Stimulated activated CD4-positive, alpha-beta T cell treated with anti-CD3 and anti-CD28 coated beads, Interleukin-12 subunit alpha, Interleukin-12 subunit beta, amount 100 ng/mL, for 48 hours (primary cell): ENCODE results near the gene RFTN2.
"Not testable (repeated sequence)": the region's sequence is repeated elsewhere in the genome, so short reads cannot be mapped to it uniquely, and the experiment has no call there.

Experiments used
- DNase-seq, 3 donors: peaks; one replicate each; pipeline ENCODE4 v3.0.0-alpha.2; 2020; ENCODE audit warnings: low read depth in 2 of 3, low spot score in 1 of 3

The RFTN2 gene

DNA sequence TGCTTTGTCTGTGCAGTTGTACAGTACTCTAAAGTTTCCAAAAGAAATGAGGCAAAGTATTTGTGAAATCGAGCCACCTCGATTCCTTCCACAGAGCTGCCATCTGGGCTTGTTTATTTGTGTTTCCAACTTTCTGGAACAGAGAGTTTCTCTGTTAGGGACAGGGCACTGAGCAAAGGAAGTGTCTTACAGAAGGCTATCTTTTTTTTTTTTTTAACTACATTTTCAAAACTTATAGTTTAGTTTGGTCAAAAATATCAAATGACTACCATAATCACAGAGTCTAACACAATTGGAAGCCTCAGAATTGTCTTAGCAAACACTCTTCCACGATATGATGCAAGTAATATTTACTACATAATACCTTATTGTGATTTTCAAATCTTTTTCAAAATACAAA, 796 bp downstream of the RFTN2 start:
- DNase-seq: no peak

DNA sequence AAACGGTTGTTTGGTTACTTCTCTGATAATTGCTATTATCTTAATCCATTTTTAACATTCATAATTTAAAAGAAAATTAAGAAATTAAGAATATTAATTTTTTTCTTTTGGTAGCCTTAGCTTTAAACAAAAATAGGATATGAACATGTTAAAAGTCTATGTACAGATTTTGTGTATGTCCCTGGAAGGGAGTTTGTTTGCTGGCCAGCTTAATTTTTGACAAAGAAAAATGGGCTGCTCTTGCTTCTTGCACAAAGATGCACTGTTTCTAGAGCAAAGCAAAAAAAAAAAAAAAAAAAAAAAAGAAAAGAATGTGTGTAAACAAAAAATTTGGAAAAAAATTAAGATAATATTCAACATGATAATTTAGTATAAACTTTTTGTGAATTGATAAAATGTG, 1.3 kb downstream of the RFTN2 start:
- no peak for DNase-seq

DNA sequence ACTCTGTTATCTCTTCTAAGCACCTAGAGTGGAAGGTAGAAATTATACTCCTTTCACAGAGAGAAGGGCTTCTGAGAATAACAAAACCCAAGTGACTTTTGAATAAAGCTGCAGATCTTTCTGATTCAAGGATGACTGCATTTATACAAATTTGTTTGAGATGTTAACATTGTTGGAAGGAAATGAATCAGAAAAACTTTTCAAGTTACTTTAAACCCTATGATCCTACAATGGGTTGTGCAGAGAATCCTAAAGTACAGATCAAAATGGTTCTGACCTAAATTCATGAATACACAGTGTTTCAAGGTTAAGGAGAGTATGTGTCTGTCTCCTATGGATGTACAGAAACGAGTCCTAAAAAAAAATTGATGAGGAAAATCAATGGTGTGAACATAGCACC, 1.8 kb downstream of the RFTN2 start:
- no peak for DNase-seq

DNA sequence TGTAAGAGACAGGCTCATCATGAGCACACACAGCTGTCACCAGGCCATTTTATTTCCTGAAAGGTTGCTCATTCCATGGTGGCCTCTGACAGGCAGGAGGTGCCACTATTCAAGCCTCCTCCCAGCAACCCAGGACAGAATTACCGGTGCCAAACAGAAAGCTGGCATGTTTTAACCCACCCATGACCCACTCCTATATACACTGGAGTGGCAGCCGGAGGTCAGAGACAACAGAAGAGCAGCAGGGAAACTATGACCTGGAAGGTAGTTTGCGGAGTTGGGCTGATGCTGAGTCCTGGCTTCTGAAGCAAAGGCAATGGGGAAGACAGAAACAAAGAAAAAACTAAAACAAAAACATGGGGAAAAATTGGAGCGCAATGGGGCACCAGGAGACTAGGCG, 2.3 kb downstream of the RFTN2 start:
- DNase-seq: no peak

DNA sequence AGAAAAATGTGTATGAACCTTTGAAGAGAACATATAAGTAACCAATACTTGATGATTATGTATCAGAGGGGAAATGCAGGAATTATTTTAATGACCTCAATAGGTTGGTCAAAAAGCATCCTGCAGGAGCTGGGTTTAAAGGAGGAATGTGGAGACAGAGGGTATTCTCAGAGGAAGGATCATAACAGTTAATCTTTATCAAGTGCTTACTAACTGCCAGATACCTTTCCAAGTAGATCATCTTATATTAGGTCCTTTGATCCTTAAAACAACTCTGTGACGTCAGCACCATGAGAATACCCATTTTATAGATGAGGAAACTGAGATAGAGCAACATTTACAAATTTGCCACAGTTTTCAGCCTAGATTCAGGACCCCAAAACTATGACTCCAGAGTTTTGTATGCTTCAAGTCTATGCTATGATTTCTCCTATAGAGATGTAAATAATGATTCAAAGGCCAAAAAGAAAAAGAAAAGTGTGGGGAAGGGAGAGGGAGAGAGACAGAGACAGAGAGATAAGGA, 3.0 kb downstream of the RFTN2 start:
- no peak for DNase-seq

DNA sequence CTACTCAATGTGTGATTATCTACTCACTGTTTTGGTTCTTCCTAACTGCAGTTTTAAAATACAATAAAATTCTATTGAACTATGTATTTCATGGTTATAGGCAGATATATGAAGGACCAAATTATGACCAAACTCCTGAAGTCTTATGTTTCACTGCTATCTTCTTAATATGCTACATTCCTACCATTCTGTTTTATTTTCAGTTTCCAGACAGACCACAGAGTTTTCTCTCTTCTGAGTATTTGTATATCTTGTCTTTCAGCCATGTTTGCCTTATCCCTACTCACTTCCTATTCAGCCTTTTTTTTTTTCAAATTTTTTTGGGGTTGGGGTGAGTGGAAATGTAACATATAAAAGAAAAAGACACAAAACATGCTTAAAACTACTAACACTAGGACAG, 6.3 kb downstream of the RFTN2 start:
- no peak for DNase-seq

DNA sequence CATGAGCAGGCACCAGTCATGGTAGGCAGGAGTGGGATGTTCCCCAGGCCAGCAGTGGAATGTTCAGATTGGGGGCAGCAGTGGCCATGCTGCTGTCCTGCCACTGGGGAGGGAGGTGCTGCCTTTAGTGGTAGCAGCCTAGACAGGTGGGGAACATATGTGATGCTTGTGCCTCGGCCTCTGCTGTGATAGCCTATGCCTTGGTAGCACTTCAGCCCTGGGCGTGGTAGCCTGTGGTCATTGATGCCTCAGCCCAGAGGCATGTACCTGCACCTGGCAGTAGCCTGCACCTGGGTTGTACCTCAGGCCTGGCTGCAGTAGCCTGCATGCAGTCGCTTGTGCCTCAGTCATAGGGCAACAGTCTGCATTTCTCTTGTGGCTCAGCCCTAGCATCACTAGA, 7.1 kb downstream of the RFTN2 start:
- no peak for DNase-seq

DNA sequence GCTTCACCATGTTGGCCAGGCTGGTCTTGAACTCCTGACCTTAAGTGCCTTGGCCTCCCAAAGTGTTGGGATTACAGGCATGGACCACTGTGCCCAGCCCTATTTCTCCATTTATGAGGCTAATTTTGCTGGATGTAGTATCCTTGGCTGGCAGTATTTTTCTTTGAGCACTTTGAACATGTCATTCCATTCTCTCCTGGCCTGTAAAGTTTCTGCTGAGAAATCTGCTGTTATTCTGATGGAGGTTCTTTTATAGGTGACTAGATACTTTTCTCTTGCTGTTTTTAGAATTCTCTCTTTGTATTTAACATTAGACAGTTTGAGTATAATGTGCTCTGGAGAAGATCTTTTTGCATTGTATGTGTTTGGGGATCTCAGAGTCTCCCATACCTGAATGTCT, 9.1 kb downstream of the RFTN2 start:
- DNase-seq: no peak

DNA sequence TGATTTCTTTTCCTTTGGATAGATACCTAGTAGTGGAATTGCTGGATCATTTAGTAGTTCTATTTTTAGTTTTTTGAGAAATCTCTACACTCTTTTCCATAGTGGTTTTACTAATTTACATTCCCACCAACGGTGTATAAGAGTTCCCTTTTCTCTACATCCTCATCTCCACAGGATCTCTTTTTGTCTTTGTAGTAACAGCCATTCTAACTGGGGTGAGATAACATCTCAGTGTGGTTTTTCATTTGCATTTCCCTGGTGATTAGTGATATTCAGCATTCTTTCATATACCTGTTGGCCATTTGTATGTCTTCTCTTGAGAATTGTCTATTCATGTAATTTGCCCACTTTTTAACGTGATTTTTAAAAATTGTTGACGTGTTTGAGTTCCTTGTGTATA, 13.8 kb downstream of the RFTN2 start:
- DNase-seq: no peak

DNA sequence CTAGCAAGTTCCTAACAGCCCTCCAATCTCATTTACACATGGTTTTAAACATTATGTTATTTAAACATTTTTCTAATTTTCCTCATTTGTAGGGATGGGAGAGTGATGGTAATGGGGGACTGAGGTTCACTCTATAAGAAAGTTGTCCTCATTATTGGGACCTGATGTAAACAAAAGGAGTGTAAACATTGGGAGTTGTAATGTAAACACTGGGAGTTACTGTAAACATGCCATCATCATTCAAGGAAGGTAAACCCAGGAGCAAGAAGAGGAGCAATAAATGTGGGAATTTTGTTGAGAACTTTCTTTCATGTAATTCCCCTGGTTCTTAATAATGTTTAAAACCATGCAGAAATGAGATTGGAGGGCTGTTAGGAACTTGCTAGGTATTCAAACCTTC, 17.8 kb downstream of the RFTN2 start:
- no peak for DNase-seq

DNA sequence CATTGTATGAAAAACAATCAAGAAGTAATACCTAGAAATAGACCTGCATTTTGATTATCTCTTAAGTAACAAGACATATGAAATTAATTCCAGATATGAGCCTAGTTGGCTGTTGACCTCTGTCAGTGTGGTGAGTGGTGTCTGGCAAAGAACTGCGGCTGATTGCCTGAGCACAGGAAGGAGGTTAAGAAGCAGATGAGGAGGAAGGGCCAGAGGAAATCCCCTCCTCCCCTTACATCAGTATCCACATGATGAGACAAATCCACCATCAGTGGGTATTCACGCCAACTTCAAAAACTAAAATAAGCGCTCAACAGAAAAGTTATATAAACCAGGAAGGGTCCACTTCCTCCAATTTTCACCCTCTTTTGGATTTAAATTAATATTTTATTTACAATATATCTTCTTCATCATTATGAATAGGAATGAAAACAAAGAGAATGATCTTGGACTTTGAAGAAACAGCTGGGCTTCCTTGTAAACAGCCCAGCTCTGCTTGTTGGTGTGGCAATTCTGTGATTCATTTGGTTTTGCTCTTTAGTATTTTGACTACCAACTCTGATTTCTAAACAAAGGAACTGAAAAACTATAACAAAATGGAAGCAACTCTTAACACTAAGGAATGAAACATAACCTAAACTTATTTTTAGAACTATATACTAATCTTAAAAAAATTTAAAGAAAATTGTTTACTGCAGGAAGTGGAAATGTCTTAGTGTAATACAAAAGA, 27.3 kb downstream of the RFTN2 start:
- DNase-seq: no peak

DNA sequence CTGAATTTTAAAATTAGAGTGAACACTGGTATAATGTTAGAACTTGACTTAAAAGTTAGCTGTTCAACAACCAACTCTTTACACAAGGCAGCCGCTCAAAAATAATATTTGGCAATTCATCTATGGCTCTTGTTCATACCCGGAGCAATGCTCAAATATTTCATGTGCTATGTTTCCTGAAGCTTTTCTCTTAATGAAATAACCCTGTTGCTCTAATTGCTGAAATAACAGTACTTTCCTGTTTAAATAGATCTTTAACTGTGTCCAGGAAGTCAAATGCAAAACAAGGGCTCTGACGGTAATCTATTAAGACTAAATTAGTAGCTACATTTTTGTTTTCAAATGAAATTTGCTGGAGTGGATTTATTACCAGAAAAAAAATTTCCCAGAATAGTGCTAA, 33.7 kb downstream of the RFTN2 start:
- no peak for DNase-seq

DNA sequence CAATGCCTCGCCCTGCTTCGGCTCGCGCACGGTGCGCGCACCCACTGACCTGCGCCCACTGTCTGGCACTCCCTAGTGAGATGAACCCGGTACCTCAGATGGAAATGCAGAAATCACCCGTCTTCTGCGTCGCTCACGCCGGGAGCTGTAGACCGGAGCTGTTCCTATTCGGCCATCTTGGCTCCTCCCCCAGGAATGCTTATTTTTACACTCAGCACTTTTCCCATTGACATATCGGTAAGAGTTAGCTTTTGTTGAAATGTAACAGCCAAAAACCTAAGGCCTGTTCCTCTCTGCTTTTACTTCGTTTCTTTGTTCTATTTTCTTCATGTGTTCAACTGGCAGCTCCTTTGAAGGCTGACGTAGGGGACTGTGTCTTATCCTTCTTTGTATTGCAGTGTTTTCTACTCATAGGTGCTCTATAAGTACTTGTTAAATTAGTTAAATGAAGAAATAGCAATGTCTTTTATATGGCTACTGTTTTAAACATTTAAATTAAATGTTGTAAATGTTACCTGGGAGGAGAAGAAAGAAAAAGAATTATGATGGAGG, 34.7 kb downstream of the RFTN2 start:
- not testable (repeated sequence) for DNase-seq

DNA sequence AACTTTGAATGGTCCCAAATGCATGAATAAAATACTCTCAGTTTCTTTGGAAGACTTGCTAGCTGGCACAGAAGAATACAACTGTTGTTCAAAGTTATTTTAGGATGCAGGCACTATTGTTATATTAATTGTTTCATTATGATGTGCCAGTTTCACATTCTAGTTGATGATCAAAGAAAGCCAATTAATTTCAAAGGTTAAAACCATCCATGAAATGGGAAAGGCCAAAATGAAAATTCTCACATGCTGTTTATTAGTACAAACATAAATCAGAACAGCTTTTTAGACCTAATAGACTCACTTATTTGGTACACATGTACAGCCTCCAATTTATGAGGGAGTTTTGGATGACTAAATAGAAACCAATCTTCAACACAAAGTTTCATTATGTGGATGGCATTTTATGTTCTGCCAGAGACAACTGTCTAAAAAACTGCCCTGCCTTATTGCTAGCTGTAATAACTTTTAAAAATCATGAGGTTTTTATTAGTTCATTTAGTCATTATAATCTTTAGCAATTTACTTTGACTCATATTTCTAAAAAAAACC, 42.2 kb downstream of the RFTN2 start:
- DNase-seq: no peak

DNA sequence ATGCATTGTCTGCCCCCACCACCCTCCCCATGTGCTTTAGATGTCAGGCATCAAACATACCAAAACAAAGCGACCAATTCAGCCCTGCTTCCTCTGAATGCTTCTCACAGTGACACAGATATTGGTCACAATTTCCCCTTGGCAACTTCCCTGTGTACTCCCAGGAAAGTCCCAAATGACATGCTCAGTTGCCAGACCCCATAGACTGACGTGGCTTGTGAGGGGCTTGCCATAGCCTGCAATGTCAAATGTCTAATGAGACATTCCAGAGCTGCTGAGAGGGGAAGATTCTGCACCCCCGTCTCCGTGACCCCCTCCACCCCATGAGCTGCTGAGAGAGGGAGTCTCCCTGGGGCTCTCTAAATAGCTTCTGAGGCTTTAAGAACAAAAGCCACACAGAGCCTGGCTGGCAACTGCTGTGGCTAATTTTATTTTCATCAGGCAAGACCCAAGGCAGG, 47.3 kb downstream of the RFTN2 start:
- no peak for DNase-seq

DNA sequence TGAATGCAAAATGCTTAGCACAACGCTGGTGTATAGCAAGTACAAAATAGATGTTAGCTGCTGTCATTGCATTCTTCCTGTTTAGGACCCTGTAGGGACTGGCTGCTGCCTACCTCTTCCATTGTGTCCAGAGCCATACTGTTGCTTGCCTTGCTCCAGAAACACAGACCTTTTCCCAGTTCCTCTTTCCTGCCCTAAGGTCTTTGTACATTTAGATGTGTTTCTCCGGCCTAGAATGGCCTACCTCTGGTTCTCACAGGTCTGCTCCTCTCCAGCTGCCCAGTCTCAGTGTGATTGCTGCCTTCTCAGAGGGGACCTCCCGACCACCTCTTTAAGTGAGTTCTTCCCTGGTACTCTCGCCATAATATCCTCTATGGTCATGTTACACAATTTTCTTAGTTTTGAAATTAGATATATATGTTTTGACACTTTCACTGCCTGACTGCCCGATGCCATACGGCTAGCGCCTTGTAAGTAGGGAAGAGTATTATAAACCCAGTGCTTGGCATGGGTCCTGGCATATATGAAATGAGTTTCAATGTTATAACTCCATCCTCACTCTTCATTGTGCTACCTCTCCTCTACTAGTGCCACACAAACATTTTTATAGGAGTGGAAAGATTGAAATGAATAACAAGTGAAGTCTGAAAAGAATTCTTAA, 48.3 kb downstream of the RFTN2 start:
- no peak for DNase-seq

DNA sequence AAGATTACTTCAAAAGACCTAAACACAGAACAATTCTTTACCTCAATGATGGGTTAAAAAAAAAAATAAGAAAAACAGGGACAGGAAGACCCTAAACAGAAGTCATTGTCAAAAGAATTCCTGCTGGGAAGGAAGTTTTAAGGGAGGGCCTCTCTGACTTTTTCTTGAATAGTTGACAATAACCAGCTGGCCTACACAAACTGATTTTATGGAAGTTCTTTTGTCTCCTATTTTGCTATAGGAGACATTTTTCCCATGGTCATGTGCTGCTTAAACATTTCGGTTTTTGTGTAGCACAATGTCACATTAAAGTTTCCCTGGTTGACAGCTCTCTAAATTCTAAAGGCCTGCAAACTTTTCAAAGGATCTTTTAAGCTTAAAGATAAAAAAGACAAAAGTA, 55.3 kb downstream of the RFTN2 start:
- no peak for DNase-seq

DNA sequence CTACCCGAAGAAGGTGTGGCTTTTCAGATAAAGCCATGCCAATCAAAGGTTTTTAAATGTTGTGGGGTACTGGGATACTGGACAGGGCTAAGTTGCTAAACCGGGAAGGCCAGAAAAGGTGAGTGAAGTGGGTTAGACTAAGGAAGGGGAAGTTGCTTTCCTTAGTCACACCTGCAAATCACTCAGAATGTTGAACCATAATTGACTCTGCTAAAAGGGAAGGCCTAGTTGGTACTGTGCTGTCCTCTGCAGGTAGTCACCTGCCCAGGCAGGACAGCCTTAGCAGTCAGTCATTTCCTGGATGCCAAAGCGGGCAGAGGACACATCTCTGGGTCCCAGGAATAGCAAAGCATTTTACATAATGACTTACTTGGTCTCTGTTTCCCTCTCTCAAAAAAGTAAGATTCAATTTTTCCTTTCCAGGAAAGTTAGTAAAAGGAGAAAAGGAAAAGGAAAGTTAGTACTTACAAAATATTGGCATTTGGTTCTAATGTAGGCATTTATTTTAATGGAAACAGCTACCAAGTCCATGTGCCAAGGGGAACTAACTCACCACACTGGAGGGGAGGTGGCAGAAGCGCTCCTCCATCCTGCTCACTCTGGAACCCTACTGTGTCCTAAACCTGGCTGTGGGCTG, 60.3 kb downstream of the RFTN2 start:
- DNase-seq: no peak

DNA sequence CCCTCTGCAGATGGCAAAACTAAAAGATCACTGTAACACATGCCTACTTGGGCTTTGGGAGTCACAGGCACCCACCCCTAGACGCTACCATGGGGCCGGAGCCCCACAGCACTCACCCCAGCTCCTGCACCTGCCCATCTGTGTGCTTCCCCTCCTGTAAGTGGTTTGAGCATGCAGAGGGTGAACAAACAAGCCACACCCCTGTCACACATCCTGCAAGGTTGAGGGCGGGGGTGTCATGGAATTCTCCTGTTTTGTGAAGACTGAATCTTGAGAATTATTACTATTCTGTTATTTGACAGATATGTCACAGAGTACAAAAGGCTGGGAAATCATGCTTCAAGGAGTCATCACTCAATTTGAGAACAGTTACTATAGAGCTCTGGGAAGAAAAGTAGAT, 60.9 kb downstream of the RFTN2 start:
- no peak for DNase-seq

DNA sequence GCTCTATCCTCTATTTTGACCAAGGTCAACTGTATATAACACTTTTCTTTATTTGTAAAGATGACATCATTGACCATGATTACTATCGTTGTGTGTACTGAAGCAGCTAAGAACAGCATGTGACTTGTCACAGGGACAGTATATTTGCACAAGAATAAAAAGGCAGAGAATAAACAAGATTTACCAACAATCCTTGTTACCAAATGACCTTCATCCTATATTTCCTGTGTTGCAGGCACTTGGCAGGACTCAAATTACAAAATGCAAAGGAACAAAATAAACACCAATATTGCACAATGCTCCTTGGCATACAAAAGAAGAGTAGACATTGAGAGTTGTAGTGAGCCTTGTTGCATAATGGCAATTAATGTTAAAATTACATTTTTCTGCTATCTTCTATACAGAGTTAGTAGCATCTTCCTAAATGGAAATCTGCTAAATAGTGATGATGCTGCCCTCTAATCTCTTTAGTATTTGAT, 61.8 kb downstream of the RFTN2 start:
- no peak for DNase-seq

DNA sequence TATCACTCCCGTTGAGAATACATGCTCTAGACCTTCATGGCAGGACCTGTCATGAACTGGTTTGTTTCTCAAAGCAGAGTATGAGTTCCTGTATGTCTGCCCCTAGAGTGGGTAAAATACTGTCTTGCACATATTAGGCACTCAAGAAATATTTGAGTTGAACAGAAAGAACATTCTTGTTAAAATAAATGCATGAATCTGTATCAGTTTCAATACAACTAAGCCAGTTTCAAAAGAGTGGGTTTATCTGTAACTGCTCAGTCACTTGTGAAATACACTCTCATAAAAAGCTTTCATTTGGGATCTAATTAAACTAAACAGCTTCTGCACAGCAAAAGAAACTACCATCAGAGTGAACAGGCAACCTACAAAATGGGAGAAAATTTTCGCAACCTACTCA, 69.2 kb downstream of the RFTN2 start:
- DNase-seq: no peak
